Astrocyte (in vitro differentiated cells and primary cell): ENCODE measurements around the gene ZNF845.

Experiments used
- EZH2 ChIP-seq: IDR thresholded peaks from 2 replicates; pipeline ENCODE4 v1.6.1; 2012; ENCODE audit warnings: mild to moderate bottlenecking, low read length, inconsistent platforms; ENCODE audit not compliant: insufficient read depth
- TF ChIP-seq, protein P1 (sequence below): IDR thresholded peaks from 2 replicates; pipeline ENCODE4 v1.5.1; 2011; ENCODE audit warnings: low read depth, mild to moderate bottlenecking, inconsistent platforms, low read length, moderate library complexity; ENCODE audit not compliant: insufficient read depth

- TF ChIP-seq, protein P1, sequence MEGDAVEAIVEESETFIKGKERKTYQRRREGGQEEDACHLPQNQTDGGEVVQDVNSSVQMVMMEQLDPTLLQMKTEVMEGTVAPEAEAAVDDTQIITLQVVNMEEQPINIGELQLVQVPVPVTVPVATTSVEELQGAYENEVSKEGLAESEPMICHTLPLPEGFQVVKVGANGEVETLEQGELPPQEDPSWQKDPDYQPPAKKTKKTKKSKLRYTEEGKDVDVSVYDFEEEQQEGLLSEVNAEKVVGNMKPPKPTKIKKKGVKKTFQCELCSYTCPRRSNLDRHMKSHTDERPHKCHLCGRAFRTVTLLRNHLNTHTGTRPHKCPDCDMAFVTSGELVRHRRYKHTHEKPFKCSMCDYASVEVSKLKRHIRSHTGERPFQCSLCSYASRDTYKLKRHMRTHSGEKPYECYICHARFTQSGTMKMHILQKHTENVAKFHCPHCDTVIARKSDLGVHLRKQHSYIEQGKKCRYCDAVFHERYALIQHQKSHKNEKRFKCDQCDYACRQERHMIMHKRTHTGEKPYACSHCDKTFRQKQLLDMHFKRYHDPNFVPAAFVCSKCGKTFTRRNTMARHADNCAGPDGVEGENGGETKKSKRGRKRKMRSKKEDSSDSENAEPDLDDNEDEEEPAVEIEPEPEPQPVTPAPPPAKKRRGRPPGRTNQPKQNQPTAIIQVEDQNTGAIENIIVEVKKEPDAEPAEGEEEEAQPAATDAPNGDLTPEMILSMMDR, result no peak
- no peak for TF ChIP-seq EZH2
Observed at GRCh38 chr19:53333066-53333462, 485 bp upstream of the ZNF845 start.
